GM21786 (cell line): ENCODE results near the gene SRGAP2B.
"Not testable (repeated sequence)": the region's sequence is repeated elsewhere in the genome, so short reads cannot be mapped to it uniquely, and the experiment has no call there.

Experiments
- ATAC-seq: cut with Tn5 transposase; IDR thresholded peaks from one replicate; pipeline ENCODE4 v1.9.1; 2021; ENCODE audit not compliant: unreplicated experiment

Gene SRGAP2B

GRCh38 chr1:145093517-145094149 is 1.5 kb downstream of the SRGAP2B start:
- not testable (repeated sequence) for ATAC-seq

DNA sequence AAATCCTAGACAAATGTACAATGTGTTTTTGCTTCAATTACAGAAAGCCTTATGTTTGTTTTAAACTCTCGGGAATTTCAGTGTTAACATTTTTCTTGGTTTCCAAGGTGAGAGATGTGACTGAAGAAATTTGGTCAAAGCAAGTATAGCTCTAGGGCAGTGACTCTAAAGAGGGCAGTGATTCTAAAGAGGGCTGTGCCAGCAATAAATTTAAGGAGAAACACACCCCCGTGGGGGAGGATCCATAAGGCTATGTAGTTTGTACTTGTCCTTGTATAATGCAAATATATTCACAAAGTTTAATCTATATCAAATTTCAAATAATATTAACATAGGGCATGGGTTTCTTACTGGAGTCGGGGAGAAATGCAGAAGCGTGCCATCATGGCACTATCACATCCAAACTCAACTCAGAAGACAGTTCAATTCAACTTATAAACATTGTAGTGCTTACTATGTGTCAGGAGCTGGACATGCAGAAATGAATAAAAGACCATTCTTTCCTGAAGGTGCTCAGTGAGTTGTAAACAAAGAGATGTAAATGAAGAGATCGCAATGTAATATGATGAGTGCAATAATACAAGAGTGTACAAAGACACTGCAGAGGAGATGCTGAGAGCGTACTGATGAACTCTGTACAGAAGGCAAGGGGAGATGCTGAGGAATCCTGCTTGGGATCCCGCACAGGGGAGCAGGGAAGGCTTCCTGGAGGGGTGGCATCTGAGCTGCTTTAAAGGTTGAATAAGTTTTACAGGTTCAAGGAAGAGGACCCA is 12.5 kb downstream of the SRGAP2B start:
- ATAC-seq: not testable (repeated sequence)

DNA sequence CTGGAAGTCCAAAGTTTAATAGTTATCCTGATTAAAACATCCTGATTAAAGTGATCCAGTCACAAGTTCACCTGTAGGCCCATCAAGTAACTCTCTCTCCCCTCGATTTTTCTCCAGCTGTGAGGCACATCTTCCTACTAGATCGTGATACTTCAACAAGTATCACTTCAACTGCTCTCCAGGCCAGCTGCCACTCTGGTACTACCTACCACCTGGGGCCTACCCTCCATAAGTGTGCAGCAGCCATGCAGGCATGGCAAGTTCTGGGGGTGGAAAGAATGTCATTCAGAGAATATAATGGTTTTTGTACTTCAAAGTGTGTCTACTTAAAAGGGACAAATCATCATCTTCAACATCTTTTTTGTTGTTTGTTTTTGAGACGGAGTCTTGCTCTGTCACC is 14.9 kb downstream of the SRGAP2B start:
- ATAC-seq: not testable (repeated sequence)

GRCh38 chr1:145079737-145080136 is 15.4 kb downstream of the SRGAP2B start:
- not testable (repeated sequence) for ATAC-seq

DNA sequence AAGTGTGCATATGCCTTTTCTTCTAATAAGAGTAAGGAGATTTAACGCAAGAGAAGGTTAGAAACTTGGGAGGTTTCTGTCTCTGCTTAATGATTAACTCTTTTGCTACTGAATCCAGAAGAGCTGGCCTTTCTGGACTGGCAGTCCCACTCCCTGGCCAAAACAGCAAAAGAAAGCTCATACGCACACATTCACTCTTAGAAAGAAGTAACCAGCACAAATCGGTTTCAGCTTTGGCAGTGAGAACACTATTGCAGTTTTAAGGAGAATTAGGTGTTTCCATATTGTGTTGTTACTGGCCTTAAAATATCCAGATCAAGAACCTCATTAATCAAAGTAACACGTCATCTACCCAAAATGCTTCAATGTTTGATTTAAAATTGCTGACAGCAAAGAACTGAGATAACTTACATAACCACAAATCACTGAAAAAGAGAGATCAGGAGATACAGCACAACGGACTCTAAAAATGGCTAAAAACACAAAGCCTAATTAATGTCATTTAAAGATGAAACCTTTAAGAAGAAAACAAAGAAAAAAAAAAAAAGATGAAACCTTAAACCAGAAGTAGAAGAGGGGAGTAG is 16.2 kb downstream of the SRGAP2B start:
- not testable (repeated sequence) for ATAC-seq

GRCh38 chr1:145077872-145078786 is 17.0 kb downstream of the SRGAP2B start:
- not testable (repeated sequence) for ATAC-seq

GRCh38 chr1:145076877-145077276 is 18.3 kb downstream of the SRGAP2B start:
- ATAC-seq: not testable (repeated sequence)

- not testable (repeated sequence) for ATAC-seq
Measured at GRCh38 chr1:145074021-145074559, 21.0 kb downstream of the SRGAP2B start.

DNA sequence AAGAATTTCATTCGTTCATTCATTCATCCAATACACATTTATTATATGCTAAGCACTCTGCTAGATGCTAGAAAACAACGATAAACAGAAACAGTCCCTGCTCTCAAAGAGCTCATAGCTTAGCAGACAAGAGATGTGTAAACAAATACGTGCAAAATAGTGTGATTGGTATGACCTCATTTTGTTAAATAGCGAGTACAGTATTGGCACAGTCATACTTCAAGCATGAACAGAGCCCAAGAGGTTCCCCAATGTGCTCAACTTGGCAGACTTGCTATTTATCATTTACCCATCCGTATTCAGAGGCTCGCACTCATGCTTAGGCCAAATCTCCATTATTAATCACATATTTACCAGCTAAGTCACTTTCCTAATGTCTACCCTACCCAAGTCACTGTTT is 23.6 kb downstream of the SRGAP2B start:
- ATAC-seq: not testable (repeated sequence)

DNA sequence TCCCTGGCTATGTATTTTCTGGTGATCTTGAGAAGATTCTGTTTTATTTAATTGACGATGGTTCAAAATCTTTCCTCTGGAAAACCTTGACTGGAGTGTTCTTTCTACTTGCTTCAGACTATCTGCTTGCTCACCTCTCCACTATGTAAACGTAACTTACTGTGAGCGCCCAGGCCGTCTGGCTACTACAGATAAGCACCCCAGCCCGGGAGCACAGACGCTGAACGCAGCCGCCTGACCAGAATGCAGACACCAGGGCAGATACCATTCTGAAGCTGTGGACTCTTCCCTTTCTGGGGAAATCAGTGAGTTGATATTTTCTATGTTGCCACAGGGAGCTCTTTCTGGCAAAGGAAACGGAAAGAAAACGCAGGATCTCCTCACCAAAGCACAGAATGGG is 28.6 kb downstream of the SRGAP2B start:
- ATAC-seq: not testable (repeated sequence)

GRCh38 chr1:145065194-145065826 is 29.8 kb downstream of the SRGAP2B start:
- ATAC-seq: peak; percentile 66

DNA sequence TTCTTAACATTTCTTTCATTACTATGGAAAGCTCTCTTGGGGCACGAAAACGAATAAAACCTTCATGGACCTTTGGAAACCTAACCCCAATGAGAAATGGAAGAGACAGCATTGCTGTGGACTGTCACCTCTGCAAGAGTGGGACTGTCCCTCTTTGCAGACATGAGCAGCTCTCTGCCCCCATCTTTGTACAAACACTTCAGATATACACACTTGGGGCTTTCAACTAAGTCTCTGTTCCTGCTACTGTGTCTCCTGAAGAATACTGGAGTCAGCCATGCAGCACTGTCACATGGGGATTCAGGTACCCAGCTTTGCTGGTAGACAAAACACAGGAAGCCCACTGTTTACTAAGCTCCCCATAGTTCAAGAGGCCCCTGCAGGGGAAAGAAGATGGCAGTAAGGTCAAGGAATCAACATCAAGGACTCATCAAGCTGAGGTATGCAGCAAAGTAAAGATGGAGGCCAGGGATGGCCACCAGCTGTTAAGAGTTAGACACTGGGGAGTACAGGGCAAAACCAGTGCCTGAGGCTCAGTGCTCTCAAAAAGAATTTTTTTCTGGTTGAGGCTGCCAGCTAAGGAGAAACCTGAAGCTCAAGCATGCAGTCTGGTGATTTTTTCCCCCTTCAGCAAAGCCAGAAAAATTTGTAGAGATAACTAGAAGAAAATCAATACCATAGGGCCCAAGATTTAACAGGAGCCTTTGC is 31.0 kb downstream of the SRGAP2B start:
- not testable (repeated sequence) for ATAC-seq

DNA sequence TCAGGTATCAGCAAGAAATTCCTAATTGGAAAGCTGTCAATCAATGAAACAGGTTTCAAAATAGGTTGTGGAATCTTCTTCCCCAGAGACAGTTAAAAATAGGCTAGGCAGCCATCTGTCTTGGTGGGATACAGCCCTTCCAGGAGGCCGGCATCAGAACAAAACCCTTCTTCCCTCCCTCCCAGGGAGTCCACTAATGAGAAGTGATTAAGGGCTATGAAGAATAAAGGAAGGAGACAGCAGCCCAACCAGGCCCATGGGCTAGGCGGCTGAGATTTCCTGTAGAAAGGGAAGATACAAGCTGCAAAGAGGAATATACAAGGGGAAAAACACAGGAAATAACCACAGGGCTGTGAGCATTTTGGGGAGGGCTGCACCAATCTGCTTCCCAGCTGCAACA is 31.8 kb downstream of the SRGAP2B start:
- ATAC-seq: not testable (repeated sequence)

DNA sequence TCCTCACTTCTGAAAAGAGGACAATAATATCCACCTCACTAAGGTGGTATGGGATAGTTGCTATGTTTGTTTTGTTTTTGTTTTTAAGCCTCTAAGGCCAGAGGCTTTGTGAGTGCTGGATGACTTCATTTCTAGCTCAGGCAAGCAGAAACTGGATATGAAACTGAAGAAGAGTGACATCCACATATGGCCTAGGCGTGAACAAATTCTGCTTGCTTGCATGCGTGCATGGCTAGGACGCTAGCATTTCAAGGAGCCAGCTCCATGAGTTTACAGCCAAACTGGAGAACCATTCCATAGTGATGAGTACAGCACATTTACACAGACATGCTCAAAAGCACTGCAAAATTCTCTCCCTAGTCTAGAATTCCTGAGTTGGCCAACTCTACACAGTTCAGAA is 36.9 kb downstream of the SRGAP2B start:
- peak; percentile 36 for ATAC-seq

- peak; percentile 99 for ATAC-seq
Measured at GRCh38 chr1:145055217-145055760, 39.8 kb downstream of the SRGAP2B start.

GRCh38 chr1:145053428-145053827 is 41.7 kb downstream of the SRGAP2B start:
- not testable (repeated sequence) for ATAC-seq

DNA sequence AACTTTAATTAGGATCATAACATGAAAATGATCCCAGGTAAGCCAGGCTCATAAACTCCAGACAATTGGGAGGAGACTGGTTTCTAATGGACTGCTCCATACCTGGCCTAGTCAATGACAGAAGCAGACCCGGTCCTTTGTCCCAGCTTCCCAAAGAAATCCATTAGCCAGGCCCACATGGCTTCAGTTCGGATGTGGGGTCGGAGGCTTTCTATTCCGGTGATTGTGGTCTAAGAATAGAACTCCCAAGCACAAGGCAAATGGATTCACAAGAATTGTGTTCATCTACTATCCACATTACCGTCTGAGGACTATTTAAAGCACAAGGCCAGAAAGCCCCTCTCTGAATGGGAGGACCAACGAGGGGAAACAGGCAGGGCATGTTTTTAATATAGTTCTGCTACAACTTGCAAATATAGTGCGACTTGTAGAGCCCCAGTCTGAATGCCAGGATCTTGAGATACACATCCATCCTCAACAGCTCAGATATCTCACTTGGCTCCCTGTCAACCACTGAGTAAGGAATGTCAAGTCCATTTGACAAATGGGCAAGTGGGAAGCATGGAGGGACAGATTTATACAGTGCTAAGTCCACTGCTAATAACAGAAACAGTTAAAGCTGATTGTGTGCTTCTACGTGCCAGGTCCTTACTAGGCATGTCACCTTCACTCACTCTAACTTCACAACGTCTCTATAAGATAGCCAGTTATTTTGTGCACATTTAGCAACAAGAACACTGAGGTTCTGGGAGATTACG is 42.9 kb downstream of the SRGAP2B start:
- not testable (repeated sequence) for ATAC-seq

- ATAC-seq: not testable (repeated sequence)
Measured at GRCh38 chr1:145048181-145048856, 46.8 kb downstream of the SRGAP2B start.
